Choroid plexus epithelial cell (primary cell): ENCODE results near the gene DIDO1.

Source experiments
- DNase-seq: peaks from one replicate; pipeline ENCODE4 v3.0.0-alpha.2; 2010; ENCODE audit warnings: low read depth
- H3K4me3 ChIP-seq: 2 replicates; pipeline ENCODE4 v1.5.1; 2011; ENCODE audit warnings: low read depth, mild to moderate bottlenecking, control low read depth, low read length, moderate library complexity
- TF ChIP-seq, protein P1 (sequence below): conservative IDR thresholded peaks from 2 replicates; pipeline ENCODE4 v1.5.1; 2011; ENCODE audit warnings: low read depth, mild to moderate bottlenecking, control low read depth, inconsistent platforms, low read length, moderate library complexity

The DIDO1 gene

DNA sequence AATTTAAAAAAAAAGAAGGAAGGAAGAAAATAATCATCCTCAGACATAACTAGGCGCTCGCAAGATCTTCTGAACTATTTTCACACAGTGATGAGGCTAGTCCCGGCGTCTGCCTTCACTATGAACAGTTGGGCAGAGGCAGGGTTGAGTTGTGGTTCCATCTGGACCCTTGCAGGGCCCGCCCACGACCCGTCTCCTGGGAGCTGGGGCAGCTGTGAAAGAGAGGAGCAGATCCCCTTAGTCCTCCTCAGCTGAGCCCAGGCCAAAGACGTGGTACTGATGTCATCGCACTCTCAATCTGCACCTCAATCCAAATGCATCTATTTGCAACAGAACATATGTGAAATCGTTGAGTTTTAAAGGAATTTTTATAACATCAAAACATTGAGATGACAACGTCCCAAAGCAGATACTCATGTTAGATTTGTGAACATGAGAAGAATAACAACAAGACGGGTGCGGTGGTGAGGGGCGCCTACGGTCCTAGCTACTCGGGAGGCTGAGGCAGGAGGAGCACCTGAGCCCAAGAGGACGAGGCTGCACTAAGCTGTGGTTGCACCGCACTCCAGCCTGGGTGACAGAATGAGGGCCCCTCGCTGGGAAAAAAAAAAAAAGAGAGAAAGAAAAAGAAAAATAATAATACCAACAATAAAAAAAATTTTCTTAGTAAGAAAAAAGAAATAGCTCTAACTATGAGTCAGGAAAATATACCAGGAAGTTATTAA is 80.0 kb downstream of the DIDO1 start:
- no peak for DNase-seq
- H3K4me3 ChIP-seq = no peak overlapping the region
- TF ChIP-seq, protein P1, sequence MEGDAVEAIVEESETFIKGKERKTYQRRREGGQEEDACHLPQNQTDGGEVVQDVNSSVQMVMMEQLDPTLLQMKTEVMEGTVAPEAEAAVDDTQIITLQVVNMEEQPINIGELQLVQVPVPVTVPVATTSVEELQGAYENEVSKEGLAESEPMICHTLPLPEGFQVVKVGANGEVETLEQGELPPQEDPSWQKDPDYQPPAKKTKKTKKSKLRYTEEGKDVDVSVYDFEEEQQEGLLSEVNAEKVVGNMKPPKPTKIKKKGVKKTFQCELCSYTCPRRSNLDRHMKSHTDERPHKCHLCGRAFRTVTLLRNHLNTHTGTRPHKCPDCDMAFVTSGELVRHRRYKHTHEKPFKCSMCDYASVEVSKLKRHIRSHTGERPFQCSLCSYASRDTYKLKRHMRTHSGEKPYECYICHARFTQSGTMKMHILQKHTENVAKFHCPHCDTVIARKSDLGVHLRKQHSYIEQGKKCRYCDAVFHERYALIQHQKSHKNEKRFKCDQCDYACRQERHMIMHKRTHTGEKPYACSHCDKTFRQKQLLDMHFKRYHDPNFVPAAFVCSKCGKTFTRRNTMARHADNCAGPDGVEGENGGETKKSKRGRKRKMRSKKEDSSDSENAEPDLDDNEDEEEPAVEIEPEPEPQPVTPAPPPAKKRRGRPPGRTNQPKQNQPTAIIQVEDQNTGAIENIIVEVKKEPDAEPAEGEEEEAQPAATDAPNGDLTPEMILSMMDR = no peak

DNA sequence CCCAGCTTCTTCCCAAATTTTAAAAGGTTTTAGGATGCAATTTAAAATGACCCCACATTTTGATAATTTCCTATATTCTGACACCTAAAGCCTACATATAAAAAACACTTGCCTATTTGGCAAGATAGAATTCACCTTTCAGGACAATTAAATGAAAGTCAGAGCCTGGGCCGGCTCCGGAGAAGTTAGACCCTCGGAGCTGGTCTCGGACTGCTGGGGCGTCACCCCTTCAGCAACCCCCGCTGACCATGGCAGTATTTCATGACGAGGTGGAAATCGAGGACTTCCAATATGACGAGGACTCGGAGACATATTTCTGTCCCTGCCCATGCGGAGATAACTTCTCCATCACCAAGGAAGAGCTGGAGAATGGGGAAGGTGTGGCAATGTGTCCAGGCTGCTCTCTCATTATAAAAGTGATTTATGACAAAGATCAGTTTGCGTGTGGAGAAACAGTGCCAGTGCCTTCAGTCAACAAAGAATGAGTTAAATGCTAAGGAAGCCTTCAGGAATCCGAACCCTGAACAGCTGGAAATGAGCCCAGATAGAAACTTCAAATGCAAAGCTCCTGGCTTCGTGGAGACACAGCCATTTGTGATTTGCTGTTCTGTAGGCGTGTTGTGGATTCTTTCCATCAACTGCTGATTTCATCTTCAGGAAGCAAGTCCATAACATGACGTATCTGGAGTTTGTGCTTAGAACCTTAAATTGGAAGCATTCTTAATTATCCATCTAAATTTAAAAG is 80.7 kb downstream of the DIDO1 start:
- DNase-seq = no peak
- TF ChIP-seq, protein P1 = no peak
- no peak overlapping the region for H3K4me3 ChIP-seq

DNA sequence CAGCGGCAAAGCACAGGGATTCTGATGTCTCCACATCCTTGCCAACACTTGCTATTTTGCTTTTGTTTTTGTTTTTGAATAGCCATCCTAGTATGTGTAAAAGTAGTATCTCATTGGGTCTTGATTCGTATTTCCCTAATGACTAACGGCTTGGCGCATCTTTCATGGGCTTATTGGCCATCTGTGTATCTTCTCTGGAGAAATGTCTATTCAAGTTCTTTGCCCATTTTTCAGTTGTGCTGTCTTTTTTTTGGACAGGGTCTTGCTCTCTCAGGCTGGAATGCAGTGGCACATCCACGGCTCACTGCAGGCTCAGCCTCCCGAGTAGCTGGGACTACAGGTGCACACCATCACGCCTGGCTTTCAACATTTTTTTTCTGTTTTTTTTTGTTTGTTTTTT is 82.1 kb downstream of the DIDO1 start:
- TF ChIP-seq, protein P1 = no peak
- no peak for DNase-seq
- no peak overlapping the region for H3K4me3 ChIP-seq

DNA sequence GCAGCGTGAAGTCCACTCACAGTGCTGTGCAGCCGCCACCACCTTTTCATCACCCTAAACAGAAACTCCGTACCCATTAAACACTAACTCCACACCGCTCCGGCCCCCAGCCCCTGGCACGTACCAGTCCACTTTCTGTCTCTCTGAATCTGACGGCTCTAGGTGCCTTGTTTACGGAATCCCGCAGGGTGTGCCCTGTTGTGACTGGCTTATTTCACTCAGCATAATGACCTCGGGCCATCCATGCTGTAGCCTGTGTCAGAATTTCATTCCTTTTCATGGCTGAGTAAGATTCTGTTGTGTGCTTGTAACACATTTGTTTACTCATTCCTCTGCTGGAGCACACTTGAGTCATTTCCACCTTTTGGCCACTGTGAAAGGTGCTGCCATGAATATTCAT is 82.6 kb downstream of the DIDO1 start:
- no peak for DNase-seq
- no peak overlapping the region for H3K4me3 ChIP-seq
- TF ChIP-seq, protein P1 = no peak

DNA sequence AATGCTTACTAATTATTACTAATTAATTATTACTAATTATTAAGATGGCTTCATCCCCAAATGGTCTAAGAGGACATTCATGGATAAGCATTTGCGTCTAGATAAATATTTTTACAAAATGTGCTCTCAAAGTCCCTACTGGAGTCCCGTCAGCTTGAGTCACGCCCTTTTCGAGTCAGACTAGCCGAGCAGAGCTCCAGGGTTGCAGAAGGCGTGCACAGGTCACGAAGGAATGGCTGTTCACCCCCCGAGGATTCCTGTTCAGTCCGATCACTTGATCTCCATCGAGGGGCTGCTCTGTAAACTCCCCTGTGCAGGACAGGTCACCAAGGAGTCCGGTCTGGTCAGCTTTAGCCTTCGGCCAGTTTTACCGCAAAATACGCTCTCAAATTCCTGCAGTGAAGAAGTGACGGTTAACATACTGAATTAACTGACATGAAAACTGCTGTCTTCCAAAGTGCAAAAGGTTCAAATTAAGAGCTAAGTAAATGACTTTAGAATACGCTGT is 84.5 kb downstream of the DIDO1 start:
- TF ChIP-seq, protein P1 = no peak
- DNase-seq = no peak
- no peak overlapping the region for H3K4me3 ChIP-seq

DNA sequence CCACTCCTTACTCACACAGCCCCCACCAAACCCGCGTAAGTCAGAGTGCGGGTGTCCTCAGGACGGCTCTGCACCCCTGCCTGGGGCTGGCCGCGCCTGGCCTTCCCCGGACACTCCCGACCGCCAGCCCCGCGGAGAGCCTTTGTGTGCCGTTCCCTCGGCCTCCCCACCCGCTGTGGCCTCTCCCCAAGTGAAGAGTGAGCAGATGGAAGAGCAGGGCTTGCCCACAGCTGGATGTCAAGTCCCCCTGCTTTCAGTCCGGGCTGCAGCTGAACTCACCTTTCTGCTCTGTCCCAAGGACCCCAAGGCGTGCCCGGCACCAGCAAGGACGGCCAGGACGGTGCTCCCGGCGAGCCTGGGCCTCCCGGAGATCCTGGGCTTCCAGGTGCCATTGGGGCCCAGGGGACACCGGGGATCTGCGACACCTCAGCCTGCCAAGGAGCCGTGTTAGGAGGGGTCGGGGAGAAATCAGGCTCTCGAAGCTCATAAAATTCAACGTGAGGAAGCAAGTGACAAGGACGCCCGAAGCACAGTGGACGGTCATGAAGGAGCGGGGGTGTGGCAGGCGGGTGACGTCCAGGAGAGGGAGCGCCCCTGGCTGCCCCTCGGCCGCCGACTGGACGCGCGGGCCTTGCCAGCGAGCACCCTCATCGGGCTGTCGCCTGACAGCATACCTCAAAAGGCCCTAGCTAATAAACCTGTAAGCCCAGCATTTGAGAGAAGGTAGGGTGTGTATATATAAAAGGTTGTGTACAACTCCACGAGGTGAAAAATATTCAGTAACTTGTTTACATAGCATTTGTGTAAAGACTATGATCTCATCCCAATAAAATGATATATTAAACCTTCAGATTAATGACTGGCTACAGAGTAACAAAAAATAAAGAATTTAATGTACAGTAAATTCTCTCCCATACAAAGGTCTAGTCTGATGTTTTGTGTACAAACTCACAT is 85.8 kb downstream of the DIDO1 start:
- DNase-seq = no peak
- TF ChIP-seq, protein P1 = no peak
- H3K4me3 ChIP-seq = no peak overlapping the region
